GM21619 (cell line): Measurements from ENCODE around the gene CDH10.

ENCODE experiments used
- ATAC-seq: cut with Tn5 transposase; IDR thresholded peaks from one replicate; pipeline ENCODE4 v1.9.1; 2021; ENCODE audit not compliant: unreplicated experiment

The CDH10 gene

DNA sequence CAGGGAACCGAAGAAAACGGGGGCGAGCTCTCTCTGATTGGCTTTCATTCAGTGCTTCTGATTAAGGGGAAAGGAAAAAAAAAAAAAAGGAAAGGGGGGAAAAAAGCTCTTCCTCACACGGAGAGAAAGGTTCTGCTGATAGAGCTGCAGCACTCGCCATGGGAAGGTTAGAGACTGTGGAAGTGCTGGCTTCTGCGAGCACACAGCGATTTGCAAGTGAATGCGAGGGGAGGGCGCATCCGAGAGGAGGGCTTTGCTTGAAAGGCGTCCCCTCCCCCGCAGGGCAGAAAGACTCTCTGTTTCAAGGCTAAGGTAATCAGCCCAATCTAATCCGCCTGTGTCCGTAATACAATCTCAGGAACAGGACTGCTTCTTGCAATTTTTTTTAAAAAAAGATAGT lies at the start of gene CDH10:
Gene CDH10, minus strand, starts transcription at position 218 of the 400 bp plus-strand sequence. CDS start 51,488 bp downstream, outside the sequence.
- ATAC-seq, result no peak

DNA sequence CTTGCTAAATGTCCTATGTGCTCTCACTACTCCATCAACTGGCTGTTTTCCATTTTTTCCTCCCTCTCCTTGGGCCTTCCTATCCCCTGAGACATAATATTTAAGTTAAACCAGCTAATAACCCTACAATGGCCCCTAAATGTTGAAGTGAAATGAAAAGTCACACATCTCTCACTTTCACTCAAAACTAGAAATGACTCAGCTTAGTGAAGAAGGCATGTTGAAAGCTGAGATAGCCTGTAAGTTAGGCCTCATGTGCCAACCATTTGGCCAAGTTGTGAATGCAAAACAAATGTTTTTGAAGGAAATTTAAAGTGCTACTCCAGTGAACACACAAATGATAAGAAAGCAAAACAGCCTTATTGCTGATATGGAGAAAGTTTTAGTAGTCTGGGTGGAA lies 48.8 kb upstream of the CDH10 start:
- ATAC-seq, result no peak

DNA sequence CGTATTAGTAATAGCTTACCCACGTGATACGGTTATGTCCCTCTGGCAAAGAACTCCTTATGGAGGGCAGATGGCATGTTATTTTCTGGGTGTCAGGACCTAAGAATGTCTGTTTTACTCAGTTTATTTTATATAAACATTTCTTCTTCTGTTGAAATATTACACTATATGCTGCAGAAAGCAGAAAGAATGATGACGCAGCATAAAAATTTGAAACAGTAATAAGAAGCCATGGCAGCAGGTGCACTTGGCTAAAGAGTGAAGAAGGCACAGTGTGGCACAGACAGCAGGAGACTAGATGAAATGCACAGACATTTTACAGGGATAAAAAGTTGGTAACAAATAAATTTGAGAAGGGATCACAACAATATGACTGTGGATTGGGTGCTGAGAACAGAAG lies 46.3 kb upstream of the CDH10 start:
- no peak for ATAC-seq

DNA sequence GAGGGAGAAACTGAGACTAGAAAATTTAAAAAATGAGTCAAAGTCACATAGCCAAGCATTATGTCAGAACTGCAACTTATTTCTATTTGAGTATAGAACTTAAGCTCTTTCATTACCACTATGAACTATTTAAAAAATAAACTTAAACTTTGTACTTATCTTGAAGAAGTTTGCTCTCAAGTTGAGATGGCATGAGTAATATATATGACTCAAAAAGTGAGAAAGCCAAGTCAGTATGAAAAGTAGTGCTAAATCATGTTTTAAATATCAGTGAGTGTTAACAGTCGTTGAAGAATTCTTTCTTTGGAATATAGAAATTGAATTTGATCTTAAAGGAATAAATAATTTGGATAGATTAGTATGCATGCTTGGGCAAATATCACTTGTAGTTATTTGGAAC lies 36.3 kb upstream of the CDH10 start:
- no peak for ATAC-seq

DNA sequence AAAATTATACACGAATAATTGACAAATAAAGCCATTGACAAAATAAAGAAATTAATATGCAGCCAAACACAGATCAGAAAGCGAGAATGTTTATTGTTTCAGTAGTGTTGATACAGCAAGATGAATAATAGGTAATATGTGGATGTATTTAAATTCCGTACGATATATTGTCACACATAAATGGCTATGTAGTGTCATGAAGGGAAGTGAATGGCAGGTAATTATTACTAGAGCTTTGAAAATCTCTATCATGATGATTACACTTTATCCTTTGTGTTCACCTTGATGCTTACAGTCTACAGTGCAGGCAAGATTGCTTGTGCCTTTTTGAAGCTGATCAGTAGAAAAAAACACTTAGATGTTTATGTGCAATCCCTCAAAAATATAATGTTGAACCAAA lies 23.3 kb upstream of the CDH10 start:
- no peak for ATAC-seq

DNA sequence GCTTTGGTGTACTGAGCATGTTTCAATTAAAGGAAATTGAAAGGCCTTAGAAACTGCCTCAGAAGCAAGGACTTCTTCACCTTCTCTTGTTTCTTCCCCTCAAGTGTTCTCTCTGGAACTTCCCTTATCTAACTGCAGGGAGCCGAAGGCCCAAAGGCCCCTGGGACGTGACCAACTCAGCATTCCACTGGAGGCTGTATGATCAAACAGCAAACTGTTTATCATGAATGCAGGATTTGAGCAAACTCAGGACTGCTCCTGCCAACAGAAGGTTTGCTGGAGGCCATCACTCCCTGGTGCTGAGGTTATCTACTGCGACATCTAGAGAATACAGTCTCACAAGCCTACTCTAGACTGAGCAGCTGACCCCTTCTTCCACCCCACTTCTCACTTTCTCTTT lies 4.8 kb upstream of the CDH10 start:
- ATAC-seq, result no peak

- no peak for ATAC-seq
Observed at GRCh38 chr5:24646915-24647314, 2.1 kb upstream of the CDH10 start.

DNA sequence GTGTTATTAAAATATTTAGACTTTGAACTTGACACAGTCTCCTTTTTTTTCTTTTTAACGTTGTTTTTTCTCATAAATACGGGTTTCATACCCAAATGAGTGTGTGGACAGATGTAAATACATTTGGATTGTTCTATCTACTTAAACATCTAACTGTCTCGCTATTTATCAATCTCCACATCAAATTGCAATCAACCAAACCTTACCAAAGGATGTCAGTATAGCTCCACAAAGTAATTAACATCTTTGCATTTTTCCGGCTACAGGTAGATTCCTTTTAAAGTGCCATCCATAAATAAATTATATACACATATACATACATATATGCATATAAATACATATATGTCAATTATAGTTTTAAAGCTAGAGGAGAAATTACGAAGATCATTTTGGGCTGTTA lies 705 bp upstream of the CDH10 start:
- ATAC-seq, result no peak

GRCh38 chr5:24643880-24644279 lies 898 bp downstream of the CDH10 start:
- no peak for ATAC-seq

GRCh38 chr5:24643156-24643555 lies 1.6 kb downstream of the CDH10 start:
- no peak for ATAC-seq

- no peak for ATAC-seq
Observed at GRCh38 chr5:24642022-24642421, 2.8 kb downstream of the CDH10 start.

DNA sequence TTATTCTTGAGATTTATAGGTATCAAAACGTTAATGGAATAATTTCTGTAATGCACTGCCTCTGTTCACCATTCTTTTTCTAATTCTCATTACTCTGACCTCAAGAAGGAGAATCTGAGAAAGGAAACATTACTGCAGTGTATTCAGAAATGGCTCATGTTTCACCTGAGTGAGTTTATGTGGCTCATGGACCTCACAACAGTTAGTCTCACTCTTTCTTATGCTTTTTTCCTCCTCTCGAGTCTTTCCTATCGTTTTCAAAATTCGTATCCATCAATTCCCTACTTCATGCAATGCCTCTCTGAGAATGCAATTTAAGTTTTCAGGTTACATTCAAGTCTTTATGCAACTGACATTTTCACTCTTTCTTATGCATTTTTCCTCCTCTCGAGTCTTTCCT lies 9.6 kb downstream of the CDH10 start:
- ATAC-seq, result no peak

DNA sequence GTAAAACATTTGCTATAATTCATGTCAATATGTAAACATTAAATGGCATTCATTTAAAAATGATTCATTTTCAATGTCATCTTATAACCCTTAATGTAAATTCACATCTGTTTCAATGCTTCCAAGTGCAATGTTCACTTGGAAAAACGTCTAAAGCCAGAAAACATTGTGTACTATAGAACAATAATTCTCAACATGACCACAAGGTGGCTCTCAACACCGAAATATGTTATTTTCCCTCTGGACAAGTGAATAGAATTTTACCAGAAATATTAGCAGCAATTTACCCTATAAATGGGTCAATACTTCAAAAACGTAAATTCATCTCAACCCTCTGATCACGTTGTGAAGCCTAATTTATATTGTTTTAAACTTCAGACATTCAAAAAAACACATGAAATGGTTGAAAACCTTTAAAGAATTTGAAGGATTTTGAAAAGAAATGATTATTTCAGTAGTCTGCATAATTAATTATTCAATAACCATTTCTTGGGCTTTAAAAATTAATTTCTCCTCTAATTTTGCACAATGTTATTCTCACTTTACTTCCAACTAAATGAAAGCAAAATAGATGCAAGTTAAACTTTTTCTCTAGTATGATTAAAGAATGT lies 11.0 kb downstream of the CDH10 start:
- ATAC-seq, result no peak

- ATAC-seq, result no peak
Observed at GRCh38 chr5:24632353-24632752, 12.4 kb downstream of the CDH10 start.

DNA sequence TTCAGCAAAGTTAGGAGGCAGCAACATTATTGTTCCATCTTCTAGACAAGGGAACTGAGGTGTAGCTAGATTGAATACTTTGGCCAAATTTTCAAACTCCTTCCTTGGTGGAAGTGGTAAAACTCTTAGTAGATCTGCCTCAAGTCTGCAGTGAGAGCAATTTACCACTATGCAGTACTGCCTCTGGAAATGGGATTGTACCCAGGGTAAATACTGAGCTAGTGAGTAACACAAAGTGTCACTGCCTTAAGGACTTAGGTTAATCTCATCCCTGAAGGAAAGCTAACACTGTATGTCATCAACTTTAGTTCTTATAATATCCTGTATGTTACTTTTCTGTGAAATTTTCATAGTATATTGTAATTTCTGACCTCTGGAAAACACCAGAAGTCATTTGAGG lies 13.9 kb downstream of the CDH10 start:
- no peak for ATAC-seq

- ATAC-seq, result no peak
Observed at GRCh38 chr5:24629798-24630197, 15.0 kb downstream of the CDH10 start.

DNA sequence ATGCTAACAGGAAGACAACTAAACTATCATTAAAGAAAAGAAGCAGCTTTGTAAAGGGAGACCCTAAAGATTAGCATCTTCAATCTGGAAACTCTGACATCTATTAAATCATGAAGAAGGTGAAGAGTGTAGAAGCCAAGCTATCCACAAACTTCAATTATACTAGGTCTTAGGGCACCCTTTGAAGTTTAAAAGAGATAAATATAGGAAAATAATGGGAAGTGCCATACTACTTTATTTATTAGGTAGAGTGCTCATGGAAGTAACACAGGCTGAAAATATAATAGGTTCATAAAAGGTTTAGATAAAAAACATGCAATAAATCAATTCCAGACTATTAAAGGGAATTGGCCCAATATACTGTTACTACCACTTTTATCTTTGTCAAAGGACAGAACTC lies 19.9 kb downstream of the CDH10 start:
- ATAC-seq, result no peak

GRCh38 chr5:24623624-24624023 lies 21.2 kb downstream of the CDH10 start:
- ATAC-seq, result no peak

- ATAC-seq, result no peak
Observed at GRCh38 chr5:24623031-24623430, 21.7 kb downstream of the CDH10 start.

- ATAC-seq, result no peak
Observed at GRCh38 chr5:24621792-24622191, 23.0 kb downstream of the CDH10 start.

- ATAC-seq, result no peak
Observed at GRCh38 chr5:24616566-24616965, 28.2 kb downstream of the CDH10 start.

GRCh38 chr5:24615159-24615558 lies 29.6 kb downstream of the CDH10 start:
- no peak for ATAC-seq

DNA sequence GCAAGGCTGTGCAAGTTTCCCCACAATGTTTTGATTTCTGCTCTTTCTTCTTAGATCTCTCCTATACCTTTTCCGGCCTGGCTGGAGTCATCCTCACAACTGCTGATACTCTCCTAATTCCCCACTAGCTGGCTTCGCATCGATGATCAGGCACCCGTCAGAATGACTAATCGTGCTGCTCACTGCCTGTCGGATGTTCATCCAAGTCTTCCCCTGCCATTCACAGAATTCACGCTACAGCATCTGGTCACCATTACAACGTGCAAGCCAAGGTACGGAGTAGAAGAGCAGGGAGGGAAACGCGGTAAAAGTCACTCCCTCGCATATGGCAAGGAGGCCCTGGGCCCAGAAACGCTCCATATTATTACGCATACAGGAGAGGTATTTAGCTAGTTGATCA lies 35.1 kb downstream of the CDH10 start:
- ATAC-seq, result no peak

DNA sequence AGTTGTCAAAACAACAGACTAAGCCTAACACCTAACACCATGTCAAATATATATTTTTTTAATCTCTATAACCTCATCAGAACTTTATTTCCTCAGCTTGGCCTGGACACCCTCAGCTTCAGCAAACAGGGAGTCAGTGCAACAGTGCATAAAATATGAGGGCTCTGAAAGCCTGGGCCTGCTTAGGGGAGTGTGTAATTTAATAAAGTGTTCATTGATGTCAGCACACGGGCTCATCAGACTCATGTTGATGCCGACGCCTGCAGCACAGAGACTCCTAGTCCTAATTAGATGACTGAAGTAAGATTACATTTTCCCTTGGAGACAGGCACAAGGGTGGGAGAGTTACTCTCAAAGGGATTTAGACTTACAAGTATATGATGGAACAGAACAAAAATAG lies 37.8 kb downstream of the CDH10 start:
- no peak for ATAC-seq
